HG02884 (cell line): ENCODE results near the gene WFS1.

Experiments used
- ATAC-seq: cut with Tn5 transposase; IDR thresholded peaks from one replicate; pipeline ENCODE4 v1.9.1; 2021; ENCODE audit warnings: mild to moderate bottlenecking, moderate library complexity; ENCODE audit not compliant: unreplicated experiment

The WFS1 gene

DNA sequence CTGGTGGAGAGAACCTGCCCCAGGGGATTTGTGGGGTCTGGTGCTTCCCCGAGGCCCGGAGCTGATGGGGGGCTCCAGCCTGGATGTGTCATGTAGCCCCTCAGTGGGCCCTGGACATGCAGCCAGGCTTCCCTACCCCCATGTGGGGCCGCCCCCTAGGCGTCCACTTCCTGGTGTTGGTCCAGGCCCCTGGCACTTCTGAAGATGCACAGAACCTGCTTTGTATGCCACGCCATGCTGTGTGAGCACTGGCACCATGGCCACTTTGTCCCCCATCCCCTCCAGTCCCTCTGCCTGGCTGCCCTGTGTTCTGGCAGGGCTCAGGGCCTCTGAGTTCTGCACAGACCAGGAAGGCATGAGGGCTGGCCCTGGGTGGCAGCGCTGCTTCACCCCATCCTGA, 29.2 kb downstream of the WFS1 start:
- ATAC-seq = no peak

DNA sequence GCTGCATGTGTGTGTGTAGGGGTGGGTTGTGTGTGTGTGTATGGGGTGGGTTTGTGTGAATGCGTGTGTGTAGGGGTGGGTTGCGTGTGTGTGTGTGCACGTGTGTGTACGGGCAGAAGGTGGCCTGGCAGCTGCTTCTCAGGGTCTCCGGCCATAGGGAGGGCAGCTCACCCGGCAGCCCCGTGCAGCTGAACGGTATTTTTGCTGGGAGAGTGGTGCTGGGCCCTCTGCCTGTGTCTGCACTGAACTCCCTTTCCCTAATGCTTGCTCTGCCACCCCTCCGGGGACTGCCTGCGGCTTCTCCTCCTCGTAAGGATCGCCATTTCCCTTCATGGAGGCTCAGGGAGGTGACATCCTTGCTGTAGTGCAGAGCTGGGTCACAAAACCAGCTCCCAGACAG, 30.2 kb downstream of the WFS1 start:
- no peak for ATAC-seq

DNA sequence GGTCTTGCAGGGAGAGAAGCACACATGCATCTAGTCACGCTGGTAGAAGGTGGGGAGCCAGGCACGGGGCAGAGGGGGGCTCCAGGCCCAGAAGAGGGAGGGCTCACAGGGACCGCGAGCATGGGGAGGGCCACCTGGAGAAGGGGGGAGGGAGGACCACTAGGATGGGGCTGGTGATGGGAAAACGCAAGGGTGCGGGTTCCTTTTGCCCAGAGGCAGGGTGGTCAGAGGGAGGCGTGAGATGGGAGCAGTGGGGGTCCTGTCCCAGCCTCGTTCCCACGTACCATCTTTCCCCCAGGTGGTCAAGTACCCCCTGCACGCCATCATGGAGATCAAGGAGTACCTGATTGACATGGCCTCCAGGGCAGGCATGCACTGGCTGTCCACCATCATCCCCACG, 30.7 kb downstream of the WFS1 start:
- no peak for ATAC-seq

DNA sequence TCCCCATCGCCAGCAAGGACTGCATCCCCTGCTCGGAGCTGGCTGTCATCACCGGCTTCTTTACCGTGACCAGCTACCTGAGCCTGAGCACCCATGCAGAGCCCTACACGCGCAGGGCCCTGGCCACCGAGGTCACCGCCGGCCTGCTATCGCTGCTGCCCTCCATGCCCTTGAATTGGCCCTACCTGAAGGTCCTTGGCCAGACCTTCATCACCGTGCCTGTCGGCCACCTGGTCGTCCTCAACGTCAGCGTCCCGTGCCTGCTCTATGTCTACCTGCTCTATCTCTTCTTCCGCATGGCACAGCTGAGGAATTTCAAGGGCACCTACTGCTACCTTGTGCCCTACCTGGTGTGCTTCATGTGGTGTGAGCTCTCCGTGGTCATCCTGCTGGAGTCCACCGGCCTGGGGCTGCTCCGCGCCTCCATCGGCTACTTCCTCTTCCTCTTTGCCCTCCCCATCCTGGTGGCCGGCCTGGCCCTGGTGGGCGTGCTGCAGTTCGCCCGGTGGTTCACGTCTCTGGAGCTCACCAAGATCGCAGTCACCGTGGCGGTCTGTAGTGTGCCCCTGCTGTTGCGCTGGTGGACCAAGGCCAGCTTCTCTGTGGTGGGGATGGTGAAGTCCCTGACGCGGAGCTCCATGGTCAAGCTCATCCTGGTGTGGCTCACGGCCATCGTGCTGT, 31.5 kb downstream of the WFS1 start:
- no peak for ATAC-seq

DNA sequence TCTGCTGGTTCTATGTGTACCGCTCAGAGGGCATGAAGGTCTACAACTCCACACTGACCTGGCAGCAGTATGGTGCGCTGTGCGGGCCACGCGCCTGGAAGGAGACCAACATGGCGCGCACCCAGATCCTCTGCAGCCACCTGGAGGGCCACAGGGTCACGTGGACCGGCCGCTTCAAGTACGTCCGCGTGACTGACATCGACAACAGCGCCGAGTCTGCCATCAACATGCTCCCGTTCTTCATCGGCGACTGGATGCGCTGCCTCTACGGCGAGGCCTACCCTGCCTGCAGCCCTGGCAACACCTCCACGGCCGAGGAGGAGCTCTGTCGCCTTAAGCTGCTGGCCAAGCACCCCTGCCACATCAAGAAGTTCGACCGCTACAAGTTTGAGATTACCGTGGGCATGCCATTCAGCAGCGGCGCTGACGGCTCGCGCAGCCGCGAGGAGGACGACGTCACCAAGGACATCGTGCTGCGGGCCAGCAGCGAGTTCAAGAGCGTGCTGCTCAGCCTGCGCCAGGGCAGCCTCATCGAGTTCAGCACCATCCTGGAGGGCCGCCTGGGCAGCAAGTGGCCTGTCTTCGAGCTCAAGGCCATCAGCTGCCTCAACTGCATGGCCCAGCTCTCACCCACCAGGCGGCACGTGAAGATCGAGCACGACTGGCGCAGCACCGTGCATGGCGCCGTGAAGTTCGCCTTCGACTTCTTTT, 32.2 kb downstream of the WFS1 start:
- ATAC-seq = no peak

DNA sequence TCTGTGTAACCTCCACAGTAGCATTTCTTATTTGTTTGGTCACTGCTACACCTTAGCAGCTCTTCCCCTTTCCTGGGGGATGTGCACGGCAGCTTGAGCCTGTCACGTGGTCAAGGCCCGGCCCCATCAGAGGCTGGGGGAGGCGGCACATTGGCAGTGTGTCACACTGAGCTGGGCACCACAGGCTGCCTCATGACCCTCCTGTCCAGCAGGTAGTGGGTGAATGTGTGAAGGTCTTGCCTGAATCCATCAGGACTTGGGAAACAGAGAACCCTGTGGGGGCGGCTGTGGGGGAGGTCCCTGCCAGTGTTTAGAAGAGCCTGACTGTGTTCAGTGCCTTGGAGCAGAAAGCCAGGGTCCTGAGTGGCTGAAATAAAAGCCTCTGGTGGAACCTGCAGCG, 33.2 kb downstream of the WFS1 start:
- ATAC-seq = no peak

DNA sequence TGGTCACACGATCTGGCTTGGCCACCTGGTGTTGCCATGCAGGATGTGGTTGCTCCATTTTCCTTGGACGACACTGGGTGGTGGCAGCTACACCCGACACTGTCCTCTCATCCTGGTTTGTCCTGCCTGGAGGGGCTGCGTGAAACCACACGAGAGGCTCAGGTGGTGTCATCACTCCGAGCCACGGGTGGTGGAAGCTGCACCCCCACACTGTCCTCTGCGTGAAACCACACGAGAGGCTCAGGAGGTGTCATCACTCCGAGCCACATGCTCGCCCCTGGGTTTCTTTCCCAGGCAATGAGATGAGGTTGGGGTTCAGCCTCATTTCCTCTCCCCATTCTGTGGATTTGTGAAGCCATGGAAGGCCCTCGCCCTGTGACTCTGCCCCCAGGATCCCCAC, 34.3 kb downstream of the WFS1 start:
- ATAC-seq = no peak

DNA sequence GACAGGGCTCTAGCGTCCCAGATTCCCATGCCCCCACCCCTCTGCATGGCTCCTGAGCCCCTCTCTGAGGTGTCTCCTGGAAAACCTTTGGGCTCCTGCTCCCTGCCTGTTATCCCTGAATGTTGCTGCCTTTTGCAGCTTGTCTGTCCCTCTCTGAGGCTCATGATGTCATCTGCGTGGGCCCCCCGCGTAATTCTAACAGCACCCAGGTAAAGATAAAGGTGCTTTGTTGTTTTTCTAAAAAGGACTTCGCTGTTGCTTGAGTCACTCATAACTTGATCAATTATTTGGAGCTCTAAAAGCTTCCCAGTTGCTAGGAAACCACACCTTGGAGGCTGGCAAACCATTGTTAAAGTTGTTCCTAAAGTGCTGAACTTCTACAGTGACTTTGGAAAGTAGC, 36.6 kb downstream of the WFS1 start:
- no peak for ATAC-seq

DNA sequence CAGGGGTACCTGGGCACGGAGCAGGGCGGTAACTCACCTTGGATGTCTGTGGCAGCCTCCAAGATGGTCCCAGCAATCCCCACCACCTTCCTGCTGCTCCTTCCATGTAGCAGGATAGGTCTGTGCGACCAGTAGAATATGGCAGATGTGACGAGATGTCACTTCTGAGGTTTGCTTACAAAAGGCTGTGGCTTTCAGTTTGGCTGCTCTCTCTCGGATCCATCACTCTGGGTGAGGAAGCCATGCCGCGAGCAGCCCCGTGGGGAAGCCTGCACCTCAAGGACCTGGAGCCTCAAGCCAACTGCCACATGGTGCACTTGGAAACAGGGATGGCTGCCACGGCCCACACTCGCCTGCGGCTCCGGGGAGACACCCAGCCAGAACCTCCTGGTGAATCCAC, 37.6 kb downstream of the WFS1 start:
- ATAC-seq = no peak

DNA sequence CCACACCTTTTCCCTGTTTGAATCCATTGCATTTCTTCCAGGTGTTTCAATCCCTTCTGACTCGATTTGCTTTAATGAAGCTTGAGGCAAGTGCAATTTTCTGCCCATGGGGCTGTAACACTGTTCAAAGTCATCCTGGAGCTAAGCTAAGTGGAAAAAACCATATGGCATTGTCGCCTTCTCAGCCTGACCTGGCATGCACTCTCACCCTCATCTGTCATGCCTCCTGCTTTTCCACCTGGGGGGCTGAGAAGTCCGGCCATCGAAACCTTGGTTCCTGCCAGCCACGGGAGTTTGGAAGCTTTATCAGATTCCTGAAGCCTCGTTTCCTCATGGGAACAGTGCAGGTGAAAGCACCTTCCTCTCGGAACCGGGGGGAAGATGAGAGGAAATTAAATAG, 38.2 kb downstream of the WFS1 start:
- no peak for ATAC-seq

DNA sequence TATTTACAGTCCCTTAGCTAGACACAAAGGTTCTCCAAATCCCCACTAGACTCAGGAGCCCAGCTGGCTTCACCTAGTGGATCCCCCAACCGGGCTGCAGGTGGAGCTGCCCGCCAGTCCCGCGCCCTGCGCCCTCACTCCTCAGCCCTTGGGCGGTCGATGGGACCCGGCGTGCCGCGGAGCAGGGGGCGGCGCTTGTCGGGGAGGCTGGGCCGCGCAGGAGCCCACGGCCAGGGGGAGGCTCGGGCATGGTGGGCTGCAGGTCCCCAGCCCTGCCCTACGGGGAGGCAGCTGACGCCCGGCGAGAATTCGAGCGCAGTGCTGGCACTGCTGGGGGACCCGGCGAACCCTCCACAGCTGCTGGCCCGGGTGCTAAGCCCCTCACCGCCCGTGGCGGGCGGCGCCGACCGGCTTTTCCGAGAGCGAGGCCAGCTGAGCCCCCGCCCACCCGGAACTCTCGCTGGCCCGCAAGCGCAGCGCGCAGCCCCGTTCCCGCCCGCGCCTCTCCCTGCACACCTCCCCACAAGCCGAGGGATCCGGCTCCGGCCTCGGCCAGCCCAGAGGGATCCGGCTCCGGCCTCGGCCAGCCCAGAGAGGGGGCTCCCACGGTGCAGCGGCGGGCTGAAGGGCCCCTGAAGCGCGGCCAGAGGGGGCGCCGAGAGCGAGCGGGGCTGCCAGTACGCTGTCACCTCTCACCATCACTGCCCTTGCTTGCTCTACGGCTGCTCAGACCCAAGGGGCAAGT, 39.4 kb downstream of the WFS1 start:
- no peak for ATAC-seq

DNA sequence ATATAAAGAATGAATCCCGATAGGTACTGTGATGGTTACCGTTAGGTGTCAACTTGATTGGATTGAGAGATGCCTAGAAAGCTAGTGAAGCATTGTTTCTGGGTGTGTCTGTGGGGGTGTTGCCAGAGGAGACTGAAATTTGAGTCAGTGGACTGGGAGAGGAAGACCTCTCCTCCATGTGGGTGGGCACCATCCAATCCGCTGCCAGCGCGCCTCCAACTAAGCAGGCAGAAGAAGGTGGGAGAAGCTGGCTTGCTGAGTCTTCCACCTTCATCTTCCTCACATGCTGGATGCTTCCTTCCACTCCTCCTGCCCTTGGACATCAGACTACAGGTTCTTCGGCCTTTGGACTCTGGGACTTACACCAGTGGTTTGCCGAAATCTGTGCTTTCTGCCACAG, 40.1 kb downstream of the WFS1 start:
- ATAC-seq = no peak

DNA sequence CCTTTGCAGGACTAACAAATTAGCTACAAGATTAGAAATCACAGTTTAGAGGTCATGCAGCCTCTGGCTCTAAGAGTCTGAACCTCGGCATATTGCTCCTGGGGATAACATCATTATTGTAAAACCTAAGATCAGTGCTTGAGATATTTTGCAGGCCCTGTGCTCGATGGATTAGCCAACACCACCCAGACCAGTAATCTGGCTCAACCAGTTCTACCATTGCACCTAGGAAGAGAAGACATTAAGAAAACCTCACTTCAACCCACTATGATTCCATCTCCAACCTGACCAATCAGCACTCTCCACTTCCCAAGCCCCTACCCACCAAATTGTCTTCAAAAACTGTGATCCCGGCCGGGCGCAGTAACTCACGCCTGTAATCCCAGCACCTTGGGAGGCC, 43.6 kb downstream of the WFS1 start:
- no peak for ATAC-seq

DNA sequence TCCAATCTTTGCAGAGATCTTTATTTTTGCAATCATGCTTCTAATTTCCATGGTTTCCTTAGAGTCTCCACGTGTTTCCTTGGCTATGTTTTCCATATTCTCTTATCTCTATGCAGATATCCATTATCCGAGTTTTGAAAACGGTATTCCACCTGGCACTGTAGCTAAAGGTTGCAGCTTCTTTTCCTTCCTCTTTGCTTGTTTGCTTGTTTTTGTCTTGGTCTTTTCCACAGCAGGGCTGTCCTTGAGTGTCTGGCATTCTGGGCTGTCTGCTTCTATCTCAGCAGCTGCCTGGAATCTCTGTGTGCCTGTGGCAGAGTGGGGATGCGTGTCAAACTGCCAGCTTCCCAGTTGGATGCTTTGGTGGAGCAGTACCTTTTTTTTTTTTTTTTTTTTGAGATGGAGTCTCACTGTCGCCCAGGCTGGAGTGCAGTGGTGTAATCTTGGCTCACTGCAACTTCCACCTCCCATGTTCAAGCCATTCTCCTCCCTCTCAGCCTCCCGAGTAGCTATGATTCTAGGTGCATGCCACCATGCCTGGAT, 46.9 kb downstream of the WFS1 start:
- no peak for ATAC-seq

DNA sequence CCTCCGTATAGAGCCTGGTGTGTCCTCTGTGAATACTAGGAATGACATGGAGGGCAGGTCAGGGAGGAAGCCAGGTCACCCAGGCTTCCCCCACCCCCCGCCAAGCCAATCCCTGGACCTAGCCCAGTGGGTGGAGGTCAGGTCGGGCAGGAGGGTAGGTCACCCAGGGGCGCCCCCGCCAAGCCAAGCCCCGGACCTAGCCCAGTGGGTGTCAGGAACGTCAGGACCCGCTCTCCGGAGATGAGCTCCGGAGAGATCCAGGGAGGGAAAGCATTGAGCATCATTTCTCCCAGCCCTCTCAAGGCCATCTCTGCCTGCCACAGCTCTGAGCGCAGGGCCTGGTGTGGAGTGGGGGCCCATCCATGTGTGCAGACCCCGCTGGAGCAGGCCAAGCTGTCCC, 48.6 kb downstream of the WFS1 start:
- no peak for ATAC-seq

DNA sequence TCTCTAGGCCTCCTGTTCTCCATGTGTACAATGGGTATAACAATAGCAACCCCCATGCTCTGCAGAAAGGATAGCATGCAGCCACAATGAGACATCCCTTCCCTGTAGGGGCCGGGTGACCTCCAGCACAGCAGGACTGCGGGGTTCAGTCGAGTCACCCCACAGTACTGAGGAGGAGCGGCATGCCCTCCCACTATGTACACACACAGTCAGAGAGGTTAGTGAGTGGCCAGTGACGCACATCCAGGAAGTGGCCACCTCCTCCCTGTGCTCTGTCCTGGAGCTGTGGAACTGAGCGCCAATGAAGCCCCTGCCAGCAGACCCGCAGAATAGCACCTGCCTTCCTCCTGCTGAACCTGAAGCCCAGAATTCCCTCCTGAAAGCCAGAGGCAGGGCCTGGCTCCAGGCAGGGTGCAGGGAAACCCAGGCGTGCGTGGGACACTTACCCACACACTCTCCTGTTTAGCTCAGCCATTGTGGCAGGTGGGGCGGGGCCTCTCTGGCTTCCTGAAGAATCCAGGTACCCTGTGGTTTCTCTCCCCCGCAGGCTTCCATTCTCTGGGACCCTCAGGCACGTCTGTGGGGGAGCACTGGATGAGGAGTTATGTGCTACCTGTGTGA, 50.0 kb downstream of the WFS1 start:
- no peak for ATAC-seq

DNA sequence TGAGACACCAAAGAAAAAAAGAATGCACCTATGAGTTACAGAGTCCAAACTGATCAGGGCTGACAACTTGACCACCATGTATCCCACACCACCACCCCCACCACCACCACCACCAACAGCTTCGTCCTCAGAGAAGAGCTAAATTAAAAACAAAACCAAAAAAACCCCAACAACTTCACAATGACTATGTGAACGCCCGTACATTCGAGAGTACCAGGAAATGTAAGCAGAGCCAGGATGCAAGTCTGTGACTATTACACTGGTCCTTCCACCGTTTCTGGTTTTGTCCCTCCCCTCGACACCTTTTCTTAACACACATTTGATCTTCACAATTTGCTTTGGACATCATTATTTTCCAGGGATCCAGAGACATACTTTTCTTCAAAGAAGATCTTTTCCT, 51.0 kb downstream of the WFS1 start:
- no peak for ATAC-seq

DNA sequence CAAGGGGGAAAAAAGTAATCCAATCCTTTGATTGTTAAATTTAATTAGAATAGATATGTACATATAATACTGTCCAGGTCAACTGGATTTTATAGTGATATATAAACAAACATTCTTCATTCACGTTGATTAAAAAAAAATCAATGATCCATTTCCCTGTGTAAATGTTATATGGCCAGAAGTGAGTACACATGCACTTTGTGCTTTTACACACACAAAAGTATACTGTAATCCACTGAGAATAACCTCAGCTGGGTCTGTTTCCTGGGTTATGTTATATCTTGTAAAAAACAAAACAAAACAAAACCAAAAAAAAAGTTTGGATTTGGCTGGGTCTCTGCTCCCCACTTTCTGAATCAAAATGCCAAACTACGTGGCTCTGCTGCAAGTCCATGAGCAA, 51.7 kb downstream of the WFS1 start:
- ATAC-seq = no peak

DNA sequence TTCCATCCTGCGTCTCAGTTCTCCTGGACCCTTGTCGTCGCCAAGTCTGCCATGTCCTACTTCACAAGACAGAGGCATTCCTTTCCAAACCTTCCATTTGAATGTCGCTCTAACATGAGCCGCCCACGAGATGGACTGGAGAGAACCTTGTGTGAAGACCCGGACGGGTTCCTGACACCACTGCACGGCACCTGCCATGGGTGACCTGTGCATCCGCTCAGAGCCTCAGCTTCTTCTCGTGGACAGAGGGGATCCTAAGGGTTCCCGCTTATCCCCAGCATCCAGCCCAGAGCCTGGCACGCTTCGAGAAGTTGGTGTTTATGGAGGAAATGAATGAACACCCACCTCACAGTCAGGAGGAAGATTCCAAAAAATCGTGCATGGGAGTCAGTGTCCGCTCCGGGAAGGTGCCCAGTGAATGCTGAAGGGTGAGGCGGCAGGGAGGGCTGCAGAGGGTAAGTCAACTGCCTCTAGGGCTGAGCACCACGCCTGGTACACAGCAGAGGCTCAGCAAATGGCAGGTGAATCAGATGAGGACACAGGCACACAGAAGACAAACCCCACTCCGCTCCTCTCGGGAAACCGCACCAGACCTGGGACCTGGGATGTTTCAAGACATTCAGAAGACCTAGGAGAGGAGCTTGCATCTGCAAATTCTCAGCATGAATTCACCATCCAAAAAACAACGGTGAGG, 52.6 kb downstream of the WFS1 start:
- no peak for ATAC-seq

DNA sequence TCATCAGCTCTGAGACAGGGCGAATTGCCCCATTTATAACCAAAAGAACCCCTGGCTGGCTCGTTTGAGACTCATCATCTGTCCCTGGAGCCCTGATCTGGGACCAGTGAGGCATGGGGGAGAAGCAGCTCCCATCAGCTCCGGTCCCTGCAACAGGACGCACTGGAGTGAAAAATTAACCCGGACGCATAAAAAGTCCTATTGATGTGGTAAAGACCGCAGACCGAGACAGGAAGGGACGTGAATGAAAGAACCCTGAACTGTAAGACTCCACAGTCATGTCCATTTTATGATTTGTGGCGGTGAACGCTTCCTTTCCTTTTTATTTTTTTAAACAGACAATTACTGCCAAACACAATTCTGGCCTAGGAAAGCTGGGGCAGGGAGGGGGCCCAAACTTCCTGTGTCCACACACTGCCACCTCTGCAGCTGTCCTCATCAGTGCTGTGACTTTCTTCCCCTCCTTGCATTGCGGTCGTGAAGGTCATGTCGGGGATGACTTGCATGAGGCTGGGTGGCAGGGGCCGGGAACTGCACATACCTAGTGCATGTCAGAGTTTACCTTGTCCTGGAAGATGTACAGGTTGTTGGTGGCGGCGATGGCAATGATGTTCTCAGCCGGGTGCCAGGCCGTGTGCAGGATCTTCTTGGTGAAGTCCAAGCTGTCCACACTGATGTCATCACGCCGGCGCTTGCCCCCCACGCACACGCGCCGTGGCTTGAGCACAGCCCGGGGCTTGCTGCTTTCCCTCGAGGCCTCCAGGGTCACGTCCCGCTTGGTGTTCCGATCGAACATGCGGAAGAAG, 53.3 kb downstream of the WFS1 start:
- ATAC-seq = no peak
